NOMO-1 treated with dmso at 0.1 percent for 144 hours (cell line): ENCODE measurements around the gene MVP.
A peak's percentile ranks its signal among the peaks of the same experiment; 100 is the strongest.

ENCODE experiments used
- DNase-seq: peaks from one replicate; lab custom pipeline; 2025; ENCODE audit not compliant: unreplicated experiment; lab: John Stamatoyannopoulos, UW

Gene MVP

GRCh38 chr16:29841631-29842030 lies 21.4 kb downstream of the MVP start:
- no peak for DNase-seq

GRCh38 chr16:29842732-29843346 lies 22.6 kb downstream of the MVP start:
- no peak for DNase-seq

GRCh38 chr16:29843931-29844330 lies 23.7 kb downstream of the MVP start:
- no peak for DNase-seq

- no peak for DNase-seq
Measured at GRCh38 chr16:29844575-29845331, 24.5 kb downstream of the MVP start.

- no peak for DNase-seq
Measured at GRCh38 chr16:29845656-29846055, 25.4 kb downstream of the MVP start.

- DNase-seq, result no peak
Measured at GRCh38 chr16:29848420-29849297, 28.4 kb downstream of the MVP start.

GRCh38 chr16:29849505-29849904 lies 29.2 kb downstream of the MVP start:
- no peak for DNase-seq

GRCh38 chr16:29850998-29851397 lies 30.7 kb downstream of the MVP start:
- no peak for DNase-seq

- no peak for DNase-seq
Measured at GRCh38 chr16:29852654-29853053, 32.4 kb downstream of the MVP start.

GRCh38 chr16:29854520-29855100 lies 34.3 kb downstream of the MVP start:
- DNase-seq, result no peak

- no peak for DNase-seq
Measured at GRCh38 chr16:29857133-29857760, 37.0 kb downstream of the MVP start.

GRCh38 chr16:29858149-29858849 lies 38.0 kb downstream of the MVP start:
- DNase-seq, result no peak

GRCh38 chr16:29858974-29859373 lies 38.7 kb downstream of the MVP start:
- DNase-seq, result no peak

GRCh38 chr16:29860218-29860617 lies 40.0 kb downstream of the MVP start:
- DNase-seq, result no peak

GRCh38 chr16:29862383-29862883 lies 42.2 kb downstream of the MVP start:
- no peak for DNase-seq

GRCh38 chr16:29862884-29863668 lies 42.8 kb downstream of the MVP start, which contains the start of gene CDIPT:
Gene CDIPT, minus strand, starts transcription at chr16:29863226. Its CDS starts 369 bp downstream, at chr16:29862857.
- DNase-seq, result peak; percentile 96

- no peak for DNase-seq
Measured at GRCh38 chr16:29863669-29863984, 43.4 kb downstream of the MVP start.

- no peak for DNase-seq
Measured at GRCh38 chr16:29864205-29864604, 43.9 kb downstream of the MVP start.

- DNase-seq, result no peak
Measured at GRCh38 chr16:29868396-29869009, 48.2 kb downstream of the MVP start.
